PC-9 (cell line): ENCODE data around the gene NEB.

Experiments
- EZH2 ChIP-seq: fragments of 200-600 bp; sonication (generic); IDR thresholded peaks from 2 replicates; pipeline ENCODE4 v1.8.0; 2017; ENCODE audit warnings: antibody characterized with exemption, low read depth
- TF ChIP-seq, protein P1 (sequence below): fragments of 200-600 bp; sonication (generic); conservative IDR thresholded peaks from 2 replicates; pipeline ENCODE4 v1.6.1; 2017; ENCODE audit warnings: mixed run types, antibody characterized with exemption, mild to moderate bottlenecking, moderate library complexity

DNA sequence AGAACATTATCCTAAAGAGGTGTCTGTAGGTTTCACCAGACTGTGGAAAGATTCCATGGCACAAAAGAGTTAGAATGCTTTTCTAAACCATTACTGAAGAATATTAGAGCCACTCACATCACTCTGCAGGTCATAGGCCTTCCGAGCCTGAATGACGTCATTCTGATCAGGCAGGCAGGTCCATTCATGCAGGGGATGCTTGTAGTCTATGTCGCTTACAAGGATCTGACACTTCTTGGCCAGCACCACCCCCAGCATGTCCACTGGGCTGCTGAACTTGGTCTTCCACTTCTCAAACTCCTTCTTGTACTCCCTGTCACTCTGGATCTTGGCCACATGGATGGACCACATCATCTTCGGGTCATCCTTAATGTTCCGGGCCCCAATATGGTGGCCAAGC is 120.1 kb downstream of the NEB start:
- TF ChIP-seq, protein P1, sequence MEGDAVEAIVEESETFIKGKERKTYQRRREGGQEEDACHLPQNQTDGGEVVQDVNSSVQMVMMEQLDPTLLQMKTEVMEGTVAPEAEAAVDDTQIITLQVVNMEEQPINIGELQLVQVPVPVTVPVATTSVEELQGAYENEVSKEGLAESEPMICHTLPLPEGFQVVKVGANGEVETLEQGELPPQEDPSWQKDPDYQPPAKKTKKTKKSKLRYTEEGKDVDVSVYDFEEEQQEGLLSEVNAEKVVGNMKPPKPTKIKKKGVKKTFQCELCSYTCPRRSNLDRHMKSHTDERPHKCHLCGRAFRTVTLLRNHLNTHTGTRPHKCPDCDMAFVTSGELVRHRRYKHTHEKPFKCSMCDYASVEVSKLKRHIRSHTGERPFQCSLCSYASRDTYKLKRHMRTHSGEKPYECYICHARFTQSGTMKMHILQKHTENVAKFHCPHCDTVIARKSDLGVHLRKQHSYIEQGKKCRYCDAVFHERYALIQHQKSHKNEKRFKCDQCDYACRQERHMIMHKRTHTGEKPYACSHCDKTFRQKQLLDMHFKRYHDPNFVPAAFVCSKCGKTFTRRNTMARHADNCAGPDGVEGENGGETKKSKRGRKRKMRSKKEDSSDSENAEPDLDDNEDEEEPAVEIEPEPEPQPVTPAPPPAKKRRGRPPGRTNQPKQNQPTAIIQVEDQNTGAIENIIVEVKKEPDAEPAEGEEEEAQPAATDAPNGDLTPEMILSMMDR, result no peak
- TF ChIP-seq EZH2, result no peak
